CD4-positive, alpha-beta T cell treated with Interleukin-15 for 1 hour (primary cell): Measurements from ENCODE around the gene MMS19.
"Not testable (repeated sequence)": the region's sequence is repeated elsewhere in the genome, so short reads cannot be mapped to it uniquely, and the experiment has no call there.

Experiments used
- DNase-seq: peaks from one replicate; pipeline ENCODE4 v3.0.0-alpha.2; 2020

MMS19 gene

GRCh38 chr10:97498076-97498840, at the start of gene MMS19:
TSS of gene MMS19 (minus strand) at chr10:97498422. CDS start at chr10:97498384, 38 bp downstream.
- peak; percentile 98 for DNase-seq

GRCh38 chr10:97547962-97548361, 49.7 kb upstream of the MMS19 start:
- DNase-seq = no peak

GRCh38 chr10:97547271-97547600, 49.0 kb upstream of the MMS19 start:
- no peak for DNase-seq

- no peak for DNase-seq
Observed at GRCh38 chr10:97546456-97547270, 48.4 kb upstream of the MMS19 start.

- DNase-seq = peak; percentile 72
Observed at GRCh38 chr10:97543025-97543546, 44.9 kb upstream of the MMS19 start.

GRCh38 chr10:97542169-97543024, 44.2 kb upstream of the MMS19 start:
- peak; percentile 47 for DNase-seq

GRCh38 chr10:97540669-97541500, 42.7 kb upstream of the MMS19 start:
- no peak for DNase-seq

GRCh38 chr10:97539523-97540200, 41.4 kb upstream of the MMS19 start:
- no peak for DNase-seq

GRCh38 chr10:97538839-97539238, 40.6 kb upstream of the MMS19 start:
- DNase-seq = no peak

GRCh38 chr10:97538411-97538810, 40.2 kb upstream of the MMS19 start:
- DNase-seq = no peak

- no peak for DNase-seq
Observed at GRCh38 chr10:97537186-97537869, 39.1 kb upstream of the MMS19 start.

- DNase-seq = no peak
Observed at GRCh38 chr10:97534746-97535367, 36.6 kb upstream of the MMS19 start.

GRCh38 chr10:97533888-97534287, 35.7 kb upstream of the MMS19 start:
- DNase-seq = no peak

- DNase-seq = no peak
Observed at GRCh38 chr10:97532935-97533671, 34.9 kb upstream of the MMS19 start.

- DNase-seq = no peak
Observed at GRCh38 chr10:97531401-97531986, 33.3 kb upstream of the MMS19 start.

GRCh38 chr10:97529685-97530465, 31.7 kb upstream of the MMS19 start:
- DNase-seq = no peak

GRCh38 chr10:97528876-97529275, 30.7 kb upstream of the MMS19 start:
- not testable (repeated sequence) for DNase-seq

- DNase-seq = no peak
Observed at GRCh38 chr10:97525683-97526110, 27.5 kb upstream of the MMS19 start.
